Bronchial epithelial cell (primary cell): ENCODE measurements around the gene ANTXR2. TPM values are rescaled to one million over a fixed set of nuclear protein-coding genes. Genes with fewer than 3 reads are reported as not detected.

Source experiments
- DNase-seq: peaks from one replicate; pipeline ENCODE4 v3.0.0-alpha.2; 2010; ENCODE audit warnings: low read depth
- FAIRE-seq: peaks from 2 replicates; lab custom pipeline; 2011; peaks lifted over from hg19 to GRCh38; lab: Jason Lieb, UNC
- H3K27me3 ChIP-seq: 2 replicates; pipeline ENCODE4 v1.5.1; 2011; ENCODE audit warnings: low read length; ENCODE audit not compliant: control insufficient read depth, insufficient read depth
- H3K36me3 ChIP-seq: 2 replicates; pipeline ENCODE4 v1.5.1; 2011; ENCODE audit warnings: low read length; ENCODE audit not compliant: control insufficient read depth, insufficient read depth
- H3K4me3 ChIP-seq: 2 replicates; pipeline ENCODE4 v1.5.1; 2011; ENCODE audit warnings: mild to moderate bottlenecking, low read depth, low read length, control low read depth
- total RNA-seq: library from RNA; depleted of rRNA; stranded (reverse); fragments of >200 nt; gene quantifications from 2 replicates; pipeline ENCODE4 v1.2.1, GENCODE V29; 2014
- TF ChIP-seq, protein P1 (sequence below): IDR thresholded peaks from 2 replicates; pipeline ENCODE4 v1.5.1; 2011; ENCODE audit warnings: mild to moderate bottlenecking, moderate library complexity, low read length, control low read depth, inconsistent platforms; ENCODE audit not compliant: insufficient read depth, severe bottlenecking

ANTXR2 gene
- total RNA-seq, 1 donor from 2014 or later, result 35.5 TPM

DNA sequence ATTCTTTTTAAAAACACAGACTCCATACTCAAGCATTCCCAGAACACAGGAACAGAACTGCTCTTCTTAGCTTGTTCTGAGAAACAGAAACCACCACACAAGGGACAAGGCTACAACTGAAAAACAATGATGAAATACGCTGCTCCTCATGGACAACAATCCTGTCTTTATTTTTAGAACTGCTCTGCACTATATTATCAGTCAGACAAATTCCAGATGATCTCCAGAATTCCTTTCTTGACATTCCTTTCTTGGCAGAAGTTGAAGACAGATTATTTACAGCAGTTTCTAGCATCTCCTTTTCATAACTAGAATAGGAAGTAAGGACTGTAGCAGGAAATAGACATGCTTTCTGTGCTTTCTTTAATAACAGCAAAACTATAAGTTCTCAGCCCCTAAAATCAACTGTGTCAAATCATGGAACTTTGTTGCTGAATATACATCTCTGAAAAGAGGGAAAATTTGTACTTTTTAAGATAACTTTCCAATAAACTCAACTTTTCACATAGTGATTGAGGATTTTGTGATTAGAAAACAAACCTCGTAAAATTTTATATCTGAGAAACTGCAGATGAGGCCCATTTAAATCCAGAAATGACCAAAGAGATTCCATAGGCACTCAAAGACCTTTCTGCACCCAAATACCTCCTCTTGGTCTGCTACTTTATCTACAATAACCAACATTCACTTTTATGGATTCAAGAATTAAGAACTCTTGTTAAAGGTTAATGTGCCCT lies 35.9 kb downstream of the ANTXR2 start:
- TF ChIP-seq, protein P1, sequence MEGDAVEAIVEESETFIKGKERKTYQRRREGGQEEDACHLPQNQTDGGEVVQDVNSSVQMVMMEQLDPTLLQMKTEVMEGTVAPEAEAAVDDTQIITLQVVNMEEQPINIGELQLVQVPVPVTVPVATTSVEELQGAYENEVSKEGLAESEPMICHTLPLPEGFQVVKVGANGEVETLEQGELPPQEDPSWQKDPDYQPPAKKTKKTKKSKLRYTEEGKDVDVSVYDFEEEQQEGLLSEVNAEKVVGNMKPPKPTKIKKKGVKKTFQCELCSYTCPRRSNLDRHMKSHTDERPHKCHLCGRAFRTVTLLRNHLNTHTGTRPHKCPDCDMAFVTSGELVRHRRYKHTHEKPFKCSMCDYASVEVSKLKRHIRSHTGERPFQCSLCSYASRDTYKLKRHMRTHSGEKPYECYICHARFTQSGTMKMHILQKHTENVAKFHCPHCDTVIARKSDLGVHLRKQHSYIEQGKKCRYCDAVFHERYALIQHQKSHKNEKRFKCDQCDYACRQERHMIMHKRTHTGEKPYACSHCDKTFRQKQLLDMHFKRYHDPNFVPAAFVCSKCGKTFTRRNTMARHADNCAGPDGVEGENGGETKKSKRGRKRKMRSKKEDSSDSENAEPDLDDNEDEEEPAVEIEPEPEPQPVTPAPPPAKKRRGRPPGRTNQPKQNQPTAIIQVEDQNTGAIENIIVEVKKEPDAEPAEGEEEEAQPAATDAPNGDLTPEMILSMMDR, result no peak
- no peak overlapping the region for H3K4me3 ChIP-seq
- FAIRE-seq (peak; percentile 40), DNase-seq (no peak)
- H3K36me3 ChIP-seq, result no peaks in the 10 kb centered on the region
- H3K27me3 ChIP-seq, result no peaks in the 10 kb centered on the region

DNA sequence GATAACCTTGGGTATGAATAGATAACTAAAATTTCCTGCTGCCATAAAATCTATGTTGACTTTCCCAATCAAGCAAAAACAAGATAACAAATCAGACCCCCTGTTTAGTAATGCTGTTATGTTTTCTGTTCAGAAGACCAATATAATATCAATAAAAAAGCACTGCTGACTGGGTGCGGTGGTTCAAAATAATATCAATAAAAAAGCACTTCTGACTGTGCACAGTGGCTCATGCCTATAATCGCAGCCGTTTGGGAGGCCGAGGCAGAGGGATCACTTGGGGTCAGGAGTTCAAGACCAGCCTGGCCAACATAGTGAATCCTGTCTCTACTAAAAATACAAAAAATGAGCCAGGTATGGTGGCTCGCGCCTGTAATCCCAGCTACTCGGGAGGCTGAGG lies 36.7 kb downstream of the ANTXR2 start:
- no peak overlapping the region for H3K4me3 ChIP-seq
- FAIRE-seq (no peak), DNase-seq (no peak)
- no peaks in the 10 kb centered on the region for H3K27me3 ChIP-seq
- TF ChIP-seq, protein P1, result no peak
- no peaks in the 10 kb centered on the region for H3K36me3 ChIP-seq

DNA sequence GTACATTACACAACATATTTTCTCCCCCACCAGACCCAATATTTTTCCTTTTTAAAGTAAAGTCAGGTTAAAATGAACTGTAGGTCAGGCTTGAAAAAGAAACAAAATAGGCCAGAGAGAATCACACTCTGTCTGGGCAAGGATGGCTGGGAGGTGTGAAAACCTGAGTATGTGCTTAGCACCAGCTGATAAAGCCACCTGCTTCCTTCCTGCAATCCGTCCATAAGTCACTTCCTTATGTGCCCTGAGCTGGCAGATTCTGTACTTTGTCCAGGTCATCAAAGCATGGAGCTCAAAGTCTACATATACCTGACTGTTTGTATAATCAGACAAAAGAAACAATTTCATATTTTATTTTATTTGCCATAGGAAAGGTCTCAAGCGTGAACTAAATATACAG lies 37.7 kb downstream of the ANTXR2 start:
- Histone ChIP-seq H3K4me3 (no peak overlapping the region), H3K27me3 (no peaks in the 10 kb centered on the region), H3K36me3 (no peaks in the 10 kb centered on the region)
- TF ChIP-seq, protein P1, result no peak
- DNase-seq (no peak), FAIRE-seq (no peak)

DNA sequence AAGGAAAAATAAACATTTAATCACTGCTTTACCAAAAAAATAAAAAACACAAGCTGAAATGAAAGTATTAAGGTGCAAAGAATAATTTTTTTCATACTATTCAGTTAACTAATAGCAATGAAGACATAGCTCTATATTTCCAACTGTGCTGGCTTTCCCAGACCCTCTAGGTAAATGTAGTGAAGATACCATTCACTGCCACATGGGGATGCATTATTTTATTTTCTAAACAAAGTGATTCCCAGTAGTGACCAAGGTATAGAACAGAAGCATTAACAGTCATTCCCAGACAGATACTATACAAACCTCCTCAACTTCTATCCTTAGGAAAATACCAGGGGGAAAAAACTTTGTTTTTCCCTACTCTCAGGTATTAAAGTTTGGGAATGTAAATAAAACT lies 39.4 kb downstream of the ANTXR2 start:
- FAIRE-seq (no peak), DNase-seq (no peak)
- Histone ChIP-seq H3K4me3 (no peak overlapping the region), H3K36me3 (no peaks in the 10 kb centered on the region), H3K27me3 (no peaks in the 10 kb centered on the region)
- TF ChIP-seq, protein P1, result no peak

DNA sequence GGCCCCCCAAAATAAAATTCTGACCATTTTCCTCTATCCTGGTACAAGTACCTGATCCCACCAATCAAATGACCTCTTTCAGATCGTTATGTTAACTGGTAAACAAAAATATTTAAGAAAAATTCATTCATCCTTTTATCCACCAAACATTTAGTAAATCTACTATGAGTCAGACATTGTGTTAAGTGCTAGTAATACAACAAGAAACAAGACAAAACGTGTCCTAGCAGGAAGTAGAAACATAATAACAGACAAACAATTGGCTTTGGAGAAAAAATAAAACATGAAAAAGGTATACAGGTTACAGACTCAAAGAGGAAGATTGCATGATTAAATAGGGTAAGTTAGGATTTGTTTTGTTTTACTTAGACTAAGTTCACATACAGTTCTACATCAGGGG lies 43.7 kb downstream of the ANTXR2 start:
- peak; percentile 89 for DNase-seq
- TF ChIP-seq, protein P1, result no peak
- Histone ChIP-seq H3K36me3 (peaks cover 1% of the 10 kb centered on the region), H3K4me3 (no peak overlapping the region), H3K27me3 (no peaks in the 10 kb centered on the region)
- peak; percentile 43 for FAIRE-seq

DNA sequence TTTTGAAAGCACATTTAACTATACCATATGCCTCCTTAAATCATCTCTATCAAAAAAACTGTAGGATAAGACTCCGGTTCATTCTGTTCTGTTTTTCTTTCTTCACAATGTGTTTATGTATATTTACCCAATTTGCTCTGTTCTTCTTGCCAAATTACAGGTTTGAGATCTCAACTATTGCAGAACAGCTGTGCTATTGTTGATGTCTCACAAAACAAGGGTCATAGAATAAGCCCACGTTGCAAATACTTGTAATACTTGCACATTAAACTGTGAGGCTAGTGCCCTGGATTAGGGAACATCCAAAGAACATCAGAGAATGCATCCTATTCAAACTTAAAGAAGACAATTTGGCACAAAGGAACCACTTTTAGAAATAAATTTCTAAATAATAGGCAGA lies 45.4 kb downstream of the ANTXR2 start:
- H3K36me3 ChIP-seq, result peaks cover 1% of the 10 kb centered on the region
- no peak for FAIRE-seq

More for the DNA sequence above, 45.4 kb downstream of the ANTXR2 start:
- TF ChIP-seq, protein P1, result no peak
- Histone ChIP-seq H3K27me3 (no peaks in the 10 kb centered on the region), H3K4me3 (no peak overlapping the region)
- no peak for DNase-seq
